ENCODE measurements around the gene NUBP1.

GRCh38 chr16:10817514-10817913 lies 73.9 kb downstream of the NUBP1 start:
- TF ChIP-seq GATA3 (IDR thresholded peaks at IDR 0.05; ENCODE audit: low read depth, low read length) = no peak
- TF ChIP-seq GATA2 (IDR thresholded peaks at IDR 0.05; ENCODE audit: low read depth, low read length) = no peak
